Upper lobe of right lung (tissue), 1 donor: ENCODE data around the gene ZCCHC8. TPM values are rescaled to one million over a fixed set of nuclear protein-coding genes. Genes with fewer than 3 reads are reported as not detected.

Experiments used
- ATAC-seq: fragments of 200-7000 bp; cut with Tn5 transposase; one replicate; pipeline ENCODE4 v1.9.1; 2020; ENCODE audit warnings: mild to moderate bottlenecking, moderate library complexity
- DNase-seq: peaks from one replicate; pipeline ENCODE4 v3.0.0-alpha.2; 2020
- H3K27ac ChIP-seq: fragments of 200-600 bp; one replicate; pipeline ENCODE4 v1.8.0; 2022
- H3K27me3 ChIP-seq: fragments of 200-600 bp; one replicate; pipeline ENCODE4 v1.8.0; 2022; ENCODE audit warnings: mild to moderate bottlenecking
- H3K36me3 ChIP-seq: fragments of 200-600 bp; one replicate; pipeline ENCODE4 v1.8.0; 2022
- H3K4me1 ChIP-seq: fragments of 200-600 bp; one replicate; pipeline ENCODE4 v1.8.0; 2022
- H3K4me3 ChIP-seq: fragments of 200-600 bp; one replicate; pipeline ENCODE4 v1.8.0; 2022; ENCODE audit warnings: mild to moderate bottlenecking
- H3K9me3 ChIP-seq: fragments of 200-600 bp; one replicate; pipeline ENCODE4 v1.8.0; 2022
- CTCF ChIP-seq: fragments of 200-600 bp; IDR thresholded peaks from one replicate; pipeline ENCODE4 v1.8.0; 2022; ENCODE audit warnings: antibody characterized with exemption
- intact Hi-C: fragments of 100-400 bp; cut with DNase I; formaldehyde crosslinking; loops from one replicate; pipeline ENCODE4 v1.11.0; 2022
- total RNA-seq: library from RNA; stranded (reverse); fragmentation: NEBNext Ultra II Directional; extraction: Animal tissue kit (Norgen Biotek cat#: 25700); gene quantifications from one replicate; pipeline ENCODE4 v1.2.1, GENCODE V29; 2021
- donor health status: DM: no; HTN: yes; CAD: no; lungs with severe emphysema.

ZCCHC8 gene
- total RNA-seq, 1 donor from 2014 or later = 21.2 TPM

GRCh38 chr12:122508163-122508562 lies 7.4 kb upstream of the ZCCHC8 start:
- Histone ChIP-seq H3K36me3 (peaks cover 100% of the 10 kb centered on the region), H3K27ac (no peak overlapping the region), H3K9me3 (no peaks in the 10 kb centered on the region), H3K27me3 (no peaks in the 10 kb centered on the region), H3K4me3 (no peak overlapping the region), H3K4me1 (no peaks in the 10 kb centered on the region)
- intact Hi-C loops = no loop called here
- TF ChIP-seq CTCF = no peak
- no peak for ATAC-seq
- no peak for DNase-seq

GRCh38 chr12:122506393-122506938 lies 5.7 kb upstream of the ZCCHC8 start:
- no peaks in the 10 kb centered on the region for H3K4me1 ChIP-seq
- no peak for TF ChIP-seq CTCF
- no peak for DNase-seq
- no peaks in the 10 kb centered on the region for H3K27me3 ChIP-seq
- ATAC-seq = no peak
- peaks cover 91% of the 10 kb centered on the region for H3K36me3 ChIP-seq
- no peaks in the 10 kb centered on the region for H3K9me3 ChIP-seq
- no peak overlapping the region for H3K4me3 ChIP-seq
- intact Hi-C loops = no loop called here
- H3K27ac ChIP-seq = no peak overlapping the region

- H3K9me3 ChIP-seq = no peaks in the 10 kb centered on the region
- ATAC-seq (no peak), DNase-seq (no peak)
- H3K4me3 ChIP-seq = no peak overlapping the region
- no peak for TF ChIP-seq CTCF
- no peak overlapping the region for H3K27ac ChIP-seq
- no peaks in the 10 kb centered on the region for H3K27me3 ChIP-seq
- intact Hi-C loops = no loop called here
- H3K36me3 ChIP-seq = peaks cover 82% of the 10 kb centered on the region
- H3K4me1 ChIP-seq = peaks cover 3% of the 10 kb centered on the region
Measured at GRCh38 chr12:122505419-122506051, 4.8 kb upstream of the ZCCHC8 start.

GRCh38 chr12:122503783-122504590 lies 3.3 kb upstream of the ZCCHC8 start:
- no peak overlapping the region for H3K27ac ChIP-seq
- no peaks in the 10 kb centered on the region for H3K27me3 ChIP-seq
- ATAC-seq = no peak
- H3K9me3 ChIP-seq = no peaks in the 10 kb centered on the region
- no peak overlapping the region for H3K4me3 ChIP-seq
- no peak for TF ChIP-seq CTCF
- DNase-seq = no peak
- H3K36me3 ChIP-seq = peaks cover 66% of the 10 kb centered on the region
- intact Hi-C loops = no loop called here
- H3K4me1 ChIP-seq = peaks cover 5% of the 10 kb centered on the region

GRCh38 chr12:122503147-122503751 lies 2.5 kb upstream of the ZCCHC8 start:
- DNase-seq (no peak), ATAC-seq (no peak)
- Histone ChIP-seq H3K4me1 (peaks cover 13% of the 10 kb centered on the region), H3K4me3 (no peak overlapping the region), H3K9me3 (no peaks in the 10 kb centered on the region), H3K27me3 (no peaks in the 10 kb centered on the region), H3K27ac (no peak overlapping the region), H3K36me3 (peaks cover 59% of the 10 kb centered on the region)
- intact Hi-C loops = no loop called here
- no peak for TF ChIP-seq CTCF
